Liver (tissue), 9 donors: Measurements from ENCODE around the gene DBH. TPM values are rescaled to one million over a fixed set of nuclear protein-coding genes. Genes with fewer than 3 reads are reported as not detected.
A peak's percentile ranks its signal among the peaks of the same experiment; 100 is the strongest.

Source experiments
- DNase-seq: peaks from one replicate; pipeline ENCODE4 v3.0.0-alpha.2; 2017; ENCODE audit warnings: low spot score
- H3K27ac ChIP-seq, 2 donors: one replicate each; pipeline ENCODE4 v1.7.0; 2013; ENCODE audit warnings: inconsistent platforms in 2 of 2, low read length in 2 of 2, control low read depth in 1 of 2, low read depth in 1 of 2, mild to moderate bottlenecking in 1 of 2
- H3K27me3 ChIP-seq, 4 donors: one replicate each; pipeline versions ENCODE4 v1.6.1 to v1.7.0; 2013; ENCODE audit warnings: low read length in 3 of 4, inconsistent platforms in 1 of 4, mild to moderate bottlenecking in 1 of 4, moderate library complexity in 1 of 4; ENCODE audit not compliant: control insufficient read depth in 4 of 4, insufficient read depth in 4 of 4
- H3K36me3 ChIP-seq, 4 donors: one replicate each; pipeline versions ENCODE4 v1.6.1 to v1.7.0; 2013; ENCODE audit warnings: low read length in 3 of 4, mild to moderate bottlenecking in 3 of 4, low read depth in 1 of 4, moderate library complexity in 1 of 4; ENCODE audit not compliant: control insufficient read depth in 4 of 4, insufficient read depth in 3 of 4
- H3K4me1 ChIP-seq, 4 donors: one replicate each; pipeline versions ENCODE4 v1.6.1 to v1.7.0; 2013; ENCODE audit warnings: low read length in 3 of 4, mild to moderate bottlenecking in 3 of 4, moderate library complexity in 1 of 4; ENCODE audit not compliant: control insufficient read depth in 4 of 4, insufficient read depth in 4 of 4
- H3K4me3 ChIP-seq, 3 donors: one replicate each; pipeline versions ENCODE4 v1.6.1 to v1.7.0; 2013; ENCODE audit warnings: low read length in 3 of 3, control low read depth in 1 of 3, low read depth in 1 of 3, mild to moderate bottlenecking in 1 of 3
- H3K9ac ChIP-seq, 2 donors: one replicate each; pipeline ENCODE4 v1.7.0; 2013; ENCODE audit warnings: low read length in 2 of 2, mild to moderate bottlenecking in 2 of 2, moderate library complexity in 2 of 2, control low read depth in 1 of 2, low read depth in 1 of 2
- H3K9me3 ChIP-seq, 4 donors: one replicate each; pipeline versions ENCODE4 v1.6.1 to v1.7.0; 2013; ENCODE audit warnings: low read length in 3 of 4; ENCODE audit not compliant: control insufficient read depth in 4 of 4
- GABPA ChIP-seq, 2 donors: IDR thresholded peaks in 1 of 2; conservative IDR thresholded peaks in 1 of 2; 2 replicates each; pipeline ENCODE4 v1.6.1; 2016; ENCODE audit warnings: antibody characterized with exemption in 2 of 2, mild to moderate bottlenecking in 1 of 2, moderate library complexity in 1 of 2
- HNF4A ChIP-seq, 2 donors: conservative IDR thresholded peaks; 2 replicates each; pipeline ENCODE4 v1.6.1; 2016; ENCODE audit warnings: antibody characterized with exemption in 2 of 2, mild to moderate bottlenecking in 2 of 2
- HNF4G ChIP-seq: IDR thresholded peaks from 2 replicates; pipeline ENCODE4 v1.6.1; 2016; ENCODE audit warnings: antibody characterized with exemption
- JUND ChIP-seq, 2 donors: IDR thresholded peaks; 2 replicates each; pipeline ENCODE4 v1.6.1; 2016; ENCODE audit warnings: antibody characterized with exemption in 2 of 2
- NR2F2 ChIP-seq: IDR thresholded peaks from 2 replicates; pipeline ENCODE4 v1.6.1; 2016; ENCODE audit warnings: antibody characterized with exemption
- RAD21 ChIP-seq, 2 donors: IDR thresholded peaks; 2 replicates each; pipeline ENCODE4 v1.6.1; 2016; ENCODE audit warnings: antibody characterized with exemption in 2 of 2, mild to moderate bottlenecking in 2 of 2
- RXRA ChIP-seq, 2 donors: IDR thresholded peaks; 2 replicates each; pipeline ENCODE4 v1.6.1; 2017 to 2018; ENCODE audit warnings: antibody characterized with exemption in 2 of 2, mild to moderate bottlenecking in 1 of 2
- SP1 ChIP-seq: IDR thresholded peaks from 2 replicates; pipeline ENCODE4 v1.6.1; 2018; ENCODE audit warnings: antibody characterized with exemption, mild to moderate bottlenecking
- TAF1 ChIP-seq: conservative IDR thresholded peaks from 2 replicates; pipeline ENCODE4 v1.6.1; 2016; ENCODE audit warnings: antibody characterized with exemption, mild to moderate bottlenecking
- WGBS: extraction: QIAGEN DNeasy Blood & Tissue Kit; methylation state at CpG from one replicate; pipeline ENCODE4 v1.1.7; 2013; 5-methylcytosine and 5-hydroxymethylcytosine counted together
- polyA plus RNA-seq, 2 donors: library from polyadenylated mRNA; stranded (reverse) in 1 of 2; unstranded in 1 of 2; fragments of 200-250 nt in 1 of 2; fragments of >200 nt in 1 of 2; fragmentation: Nextera tagmentation in 1 of 2; extraction: Ambion mirVana in 1 of 2; gene quantifications; one replicate each; pipeline versions ENCODE4 v1.2.1 to v1.2.3, GENCODE V29; 2013 to 2015
- total RNA-seq, 2 donors: library from RNA; depleted of rRNA; stranded (reverse); fragments of >200 nt; gene quantifications; one replicate each; pipeline ENCODE4 v1.2.3, GENCODE V29; 2014
- TF ChIP-seq, protein P1 (sequence below): fragments of 150-350 bp; IDR thresholded peaks from 2 replicates; pipeline ENCODE4 v1.5.1; 2017; ENCODE audit warnings: improper control_type of control experiment, low read depth, low read length; ENCODE audit not compliant: missing input control
- TF ChIP-seq, protein P2 (sequence below): IDR thresholded peaks from 2 replicates; pipeline ENCODE4 v1.6.1; 2016; ENCODE audit warnings: antibody characterized with exemption
- TF ChIP-seq, protein P3 (sequence below): IDR thresholded peaks from 2 replicates; pipeline ENCODE4 v1.6.1; 2016; ENCODE audit warnings: antibody characterized with exemption
- TF ChIP-seq, protein P4 (sequence below): IDR thresholded peaks from 2 replicates; pipeline ENCODE4 v1.6.1; 2016; ENCODE audit warnings: antibody characterized with exemption
- donor health status: healthy.
- donor health status: healthy.
- donor health status: healthy.
- donor health status: healthy.
- donor health status: healthy.

Gene DBH
- total and polyA plus RNA-seq, 4 donors = 0.37 to 21.2 (median 2.5) TPM

DNA sequence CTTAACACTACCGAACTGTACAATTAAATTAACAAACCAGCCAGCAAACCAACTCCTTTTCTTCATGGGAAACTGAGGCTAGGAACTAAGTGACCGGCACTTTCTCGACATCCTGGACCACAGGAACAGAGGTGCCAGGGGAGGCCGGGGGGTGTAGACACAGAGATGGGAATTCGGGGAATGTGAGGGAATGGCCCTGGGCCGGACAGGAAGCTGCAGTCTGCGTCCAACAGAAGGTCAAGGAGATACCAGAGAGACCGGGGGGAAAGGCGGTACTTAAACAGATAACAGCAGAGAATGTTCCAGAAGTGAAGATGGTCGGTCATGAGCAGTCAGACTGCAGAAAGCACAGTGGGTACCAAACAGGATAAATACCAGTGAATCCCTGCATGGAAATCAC is 40.3 kb downstream of the DBH start:
- H3K9me3 ChIP-seq = no peaks in the 10 kb centered on the region
- 70% methylated on average over 10 of the region's 10 CpGs for WGBS
- H3K27me3 ChIP-seq = no peaks in the 10 kb centered on the region
- peak overlapping the region; percentile 0 to 35 for H3K27ac ChIP-seq
- TF ChIP-seq RXRA (IDR thresholded peaks at IDR 0.05) = peak; percentile 16 to 48
- peak in 1 of 2 donors; percentile 21 for TF ChIP-seq RAD21 (IDR thresholded peaks at IDR 0.05)
- TF ChIP-seq NR2F2 = peak; percentile 96
- no peak for TF ChIP-seq GABPA (IDR thresholded peaks at IDR 0.05 in 1 of 2, conservative IDR thresholded peaks at IDR 0.05 in 1 of 2)
- TF ChIP-seq JUND (IDR thresholded peaks at IDR 0.05) = no peak
- no peak for DNase-seq
- peaks cover 9 to 37% (median 17%) of the 10 kb centered on the region in 4 donors for H3K36me3 ChIP-seq
- H3K9ac ChIP-seq = no peak overlapping the region
- H3K4me3 ChIP-seq = no peak overlapping the region
- H3K4me1 ChIP-seq = no peaks in the 10 kb centered on the region

DNA sequence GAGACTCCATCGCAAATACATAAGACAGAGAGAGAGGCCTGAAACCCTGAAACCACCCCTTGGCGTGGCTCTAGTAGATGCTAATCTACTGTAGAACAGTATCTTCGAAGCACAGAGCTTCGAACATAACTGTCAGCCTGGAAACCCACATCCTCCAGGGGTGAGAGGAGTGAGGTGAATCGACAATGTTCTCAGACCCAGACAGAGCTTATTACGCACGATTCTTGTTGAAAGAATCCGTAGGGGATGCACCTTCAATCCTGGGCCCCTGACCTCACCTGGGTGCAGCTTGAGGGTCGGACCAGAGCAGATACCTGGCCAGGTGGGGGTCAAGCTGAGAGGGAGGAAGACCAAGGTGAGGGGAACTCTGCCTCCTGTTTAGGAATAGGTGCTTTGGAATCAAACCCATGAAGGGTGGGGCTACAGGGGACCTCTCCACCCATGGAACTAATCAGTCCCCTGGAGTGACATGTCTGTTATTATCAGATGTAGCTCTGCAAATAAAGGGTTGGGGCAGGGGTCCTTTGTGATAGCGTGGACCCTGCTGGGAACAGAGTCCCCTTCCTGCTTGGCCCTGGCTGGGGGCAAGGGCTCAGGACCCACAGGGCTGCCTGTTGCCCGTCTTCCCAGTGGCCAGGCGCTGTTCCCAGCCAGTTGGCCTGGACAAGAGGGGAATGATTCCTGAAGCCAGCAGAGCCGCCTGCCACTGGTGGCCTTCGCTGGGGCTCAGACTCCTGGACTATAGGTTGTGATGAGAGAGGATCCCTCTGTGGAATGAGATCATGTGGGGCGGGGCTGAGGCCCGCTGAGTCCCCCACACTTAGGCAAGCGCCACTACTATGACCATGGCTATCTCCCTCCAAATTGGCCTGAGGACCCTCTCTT is 41.2 kb downstream of the DBH start:
- Histone ChIP-seq H3K27me3 (no peaks in the 10 kb centered on the region), H3K36me3 (peaks cover 7 to 34% (median 19%) of the 10 kb centered on the region in 4 donors), H3K9me3 (no peaks in the 10 kb centered on the region), H3K27ac (peak overlapping the region in 1 of 2 donors; percentile 40), H3K4me1 (no peaks in the 10 kb centered on the region), H3K9ac (no peak overlapping the region), H3K4me3 (no peak overlapping the region)
- TF ChIP-seq SP1 (no peak), HNF4A (conservative IDR thresholded peaks at IDR 0.05) (no peak), GABPA (IDR thresholded peaks at IDR 0.05 in 1 of 2, conservative IDR thresholded peaks at IDR 0.05 in 1 of 2) (no peak), RXRA (IDR thresholded peaks at IDR 0.05) (no peak), NR2F2 (no peak), JUND (IDR thresholded peaks at IDR 0.05) (no peak), RAD21 (IDR thresholded peaks at IDR 0.05) (no peak), TAF1 (no peak), HNF4G (no peak)
- TF ChIP-seq, protein P1, sequence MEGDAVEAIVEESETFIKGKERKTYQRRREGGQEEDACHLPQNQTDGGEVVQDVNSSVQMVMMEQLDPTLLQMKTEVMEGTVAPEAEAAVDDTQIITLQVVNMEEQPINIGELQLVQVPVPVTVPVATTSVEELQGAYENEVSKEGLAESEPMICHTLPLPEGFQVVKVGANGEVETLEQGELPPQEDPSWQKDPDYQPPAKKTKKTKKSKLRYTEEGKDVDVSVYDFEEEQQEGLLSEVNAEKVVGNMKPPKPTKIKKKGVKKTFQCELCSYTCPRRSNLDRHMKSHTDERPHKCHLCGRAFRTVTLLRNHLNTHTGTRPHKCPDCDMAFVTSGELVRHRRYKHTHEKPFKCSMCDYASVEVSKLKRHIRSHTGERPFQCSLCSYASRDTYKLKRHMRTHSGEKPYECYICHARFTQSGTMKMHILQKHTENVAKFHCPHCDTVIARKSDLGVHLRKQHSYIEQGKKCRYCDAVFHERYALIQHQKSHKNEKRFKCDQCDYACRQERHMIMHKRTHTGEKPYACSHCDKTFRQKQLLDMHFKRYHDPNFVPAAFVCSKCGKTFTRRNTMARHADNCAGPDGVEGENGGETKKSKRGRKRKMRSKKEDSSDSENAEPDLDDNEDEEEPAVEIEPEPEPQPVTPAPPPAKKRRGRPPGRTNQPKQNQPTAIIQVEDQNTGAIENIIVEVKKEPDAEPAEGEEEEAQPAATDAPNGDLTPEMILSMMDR = no peak
- TF ChIP-seq, protein P2, sequence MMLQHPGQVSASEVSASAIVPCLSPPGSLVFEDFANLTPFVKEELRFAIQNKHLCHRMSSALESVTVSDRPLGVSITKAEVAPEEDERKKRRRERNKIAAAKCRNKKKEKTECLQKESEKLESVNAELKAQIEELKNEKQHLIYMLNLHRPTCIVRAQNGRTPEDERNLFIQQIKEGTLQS = no peak
- TF ChIP-seq, protein P3, sequence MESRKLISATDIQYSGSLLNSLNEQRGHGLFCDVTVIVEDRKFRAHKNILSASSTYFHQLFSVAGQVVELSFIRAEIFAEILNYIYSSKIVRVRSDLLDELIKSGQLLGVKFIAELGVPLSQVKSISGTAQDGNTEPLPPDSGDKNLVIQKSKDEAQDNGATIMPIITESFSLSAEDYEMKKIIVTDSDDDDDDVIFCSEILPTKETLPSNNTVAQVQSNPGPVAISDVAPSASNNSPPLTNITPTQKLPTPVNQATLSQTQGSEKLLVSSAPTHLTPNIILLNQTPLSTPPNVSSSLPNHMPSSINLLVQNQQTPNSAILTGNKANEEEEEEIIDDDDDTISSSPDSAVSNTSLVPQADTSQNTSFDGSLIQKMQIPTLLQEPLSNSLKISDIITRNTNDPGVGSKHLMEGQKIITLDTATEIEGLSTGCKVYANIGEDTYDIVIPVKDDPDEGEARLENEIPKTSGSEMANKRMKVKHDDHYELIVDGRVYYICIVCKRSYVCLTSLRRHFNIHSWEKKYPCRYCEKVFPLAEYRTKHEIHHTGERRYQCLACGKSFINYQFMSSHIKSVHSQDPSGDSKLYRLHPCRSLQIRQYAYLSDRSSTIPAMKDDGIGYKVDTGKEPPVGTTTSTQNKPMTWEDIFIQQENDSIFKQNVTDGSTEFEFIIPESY = no peak
- TF ChIP-seq, protein P4, sequence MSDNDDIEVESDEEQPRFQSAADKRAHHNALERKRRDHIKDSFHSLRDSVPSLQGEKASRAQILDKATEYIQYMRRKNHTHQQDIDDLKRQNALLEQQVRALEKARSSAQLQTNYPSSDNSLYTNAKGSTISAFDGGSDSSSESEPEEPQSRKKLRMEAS = no peak
- 93% methylated on average over 17 of the region's 17 CpGs for WGBS
- DNase-seq = no peak
